Measurements from ENCODE around the gene KIF16B.

- TF ChIP-seq EZH2 (IDR thresholded peaks at IDR 0.05; ENCODE audit: insufficient read depth, low read length) (no peak), CTCF (IDR thresholded peaks at IDR 0.05; ENCODE audit: insufficient read depth, low read depth, low read length) (no peak)
Observed at GRCh38 chr20:16423311-16424212, 149.7 kb downstream of the KIF16B start.

All from astrocyte (in vitro differentiated cells and primary cell).